ENCODE data around the gene RRP12.
A peak's percentile ranks its signal among the peaks of the same experiment; 100 is the strongest.

Gene RRP12

DNA sequence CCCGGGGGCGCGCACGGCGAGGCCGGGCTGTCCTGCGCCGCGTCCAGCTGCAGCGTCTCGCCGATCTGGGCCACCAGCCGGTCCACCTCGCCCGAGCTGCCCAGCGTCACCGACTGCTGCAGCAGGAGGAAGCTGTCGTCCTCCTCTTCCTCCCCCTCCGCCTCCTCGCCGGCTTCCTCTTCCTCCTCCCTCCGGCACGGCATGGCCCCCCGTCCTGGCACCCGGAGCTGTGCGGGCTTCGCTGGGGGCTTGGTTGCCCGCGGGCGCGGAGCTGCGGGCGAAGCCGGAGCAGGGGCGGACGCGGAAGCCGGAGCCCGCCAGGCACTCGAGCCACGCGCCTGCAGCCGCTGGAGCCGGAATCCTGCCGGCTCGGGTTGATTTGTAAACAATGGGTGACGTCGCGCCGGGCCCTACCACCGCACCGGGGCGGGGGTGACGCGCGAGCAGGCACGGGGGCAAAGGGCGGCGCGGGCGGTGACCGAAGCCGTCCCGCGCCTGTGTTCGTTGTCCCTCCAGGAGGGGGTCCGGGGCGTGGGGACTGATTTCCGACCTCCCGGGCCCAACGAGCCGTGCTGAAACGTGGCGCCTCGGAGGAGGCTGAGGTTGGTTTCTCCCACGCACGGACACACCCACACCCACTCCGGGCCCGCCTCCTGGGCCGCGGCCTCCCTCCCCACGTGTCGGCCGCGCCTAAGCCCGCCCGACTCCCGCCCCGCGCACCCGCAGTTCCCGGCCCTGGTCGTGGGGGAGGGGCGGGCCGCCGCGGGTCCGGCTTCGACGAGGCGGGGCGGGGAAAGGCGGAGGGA, 66.6 kb downstream of the RRP12 start, which contains the start of gene FRAT2:
Gene FRAT2 (minus strand): TSS at position 360 of the 806 bp plus-strand sequence. CDS start 157 bp downstream, at position 203.
- peak; percentile 49 for DNase-seq (ENCODE audit: low read depth)

DNA sequence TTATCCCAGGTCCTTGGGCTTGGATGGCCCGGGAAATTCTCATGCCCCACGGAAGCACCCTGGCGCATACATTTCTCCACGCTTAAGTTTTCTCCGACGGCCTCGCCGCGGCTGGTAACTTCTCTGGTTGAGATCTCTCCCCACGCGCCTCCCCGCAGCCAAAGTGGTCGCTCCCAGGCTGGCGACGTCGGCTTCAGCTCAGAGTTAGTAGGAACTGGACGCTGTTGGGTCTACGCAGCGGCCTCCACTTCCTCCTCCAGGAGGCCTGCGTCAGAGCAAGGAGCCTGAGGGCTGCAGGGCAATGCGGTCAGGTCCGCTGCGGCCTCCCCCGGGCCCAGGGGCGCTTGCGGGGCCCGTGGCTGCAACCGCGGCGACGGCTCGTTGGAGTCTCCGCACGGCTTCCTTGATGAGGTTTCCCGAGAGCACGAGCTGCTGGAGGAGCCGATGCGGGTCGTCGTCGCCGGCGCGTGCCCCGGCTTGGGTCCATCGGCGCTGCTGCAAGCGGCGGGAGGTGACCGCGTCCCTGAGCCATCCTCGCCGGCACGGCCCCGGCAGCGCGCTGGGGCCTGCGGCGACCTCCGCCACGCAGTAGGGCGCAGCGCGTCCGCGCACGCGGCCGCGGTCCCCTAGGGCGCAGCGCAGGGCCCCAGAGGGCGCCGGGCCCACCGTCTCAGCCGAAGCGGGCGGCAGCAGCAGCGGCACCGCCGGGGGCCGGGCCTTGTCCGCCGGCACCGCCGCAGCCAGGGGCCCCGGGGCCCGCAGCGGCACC, 67.4 kb downstream of the RRP12 start:
- no peak for DNase-seq (ENCODE audit: low read depth)

DNA sequence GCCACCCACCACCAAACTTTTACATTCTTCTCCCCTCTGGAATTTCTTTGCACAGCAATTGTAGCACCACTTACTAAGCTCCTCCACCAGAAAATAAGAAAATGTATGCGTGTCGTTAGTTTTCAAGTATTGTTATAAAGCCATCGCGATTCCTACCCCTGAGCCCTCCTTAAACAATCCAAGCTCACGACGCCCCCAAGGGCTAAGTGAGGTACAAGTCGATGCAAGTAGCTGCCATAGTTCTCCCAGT, 67.9 kb downstream of the RRP12 start:
- no peak for DNase-seq (ENCODE audit: low read depth)

DNA sequence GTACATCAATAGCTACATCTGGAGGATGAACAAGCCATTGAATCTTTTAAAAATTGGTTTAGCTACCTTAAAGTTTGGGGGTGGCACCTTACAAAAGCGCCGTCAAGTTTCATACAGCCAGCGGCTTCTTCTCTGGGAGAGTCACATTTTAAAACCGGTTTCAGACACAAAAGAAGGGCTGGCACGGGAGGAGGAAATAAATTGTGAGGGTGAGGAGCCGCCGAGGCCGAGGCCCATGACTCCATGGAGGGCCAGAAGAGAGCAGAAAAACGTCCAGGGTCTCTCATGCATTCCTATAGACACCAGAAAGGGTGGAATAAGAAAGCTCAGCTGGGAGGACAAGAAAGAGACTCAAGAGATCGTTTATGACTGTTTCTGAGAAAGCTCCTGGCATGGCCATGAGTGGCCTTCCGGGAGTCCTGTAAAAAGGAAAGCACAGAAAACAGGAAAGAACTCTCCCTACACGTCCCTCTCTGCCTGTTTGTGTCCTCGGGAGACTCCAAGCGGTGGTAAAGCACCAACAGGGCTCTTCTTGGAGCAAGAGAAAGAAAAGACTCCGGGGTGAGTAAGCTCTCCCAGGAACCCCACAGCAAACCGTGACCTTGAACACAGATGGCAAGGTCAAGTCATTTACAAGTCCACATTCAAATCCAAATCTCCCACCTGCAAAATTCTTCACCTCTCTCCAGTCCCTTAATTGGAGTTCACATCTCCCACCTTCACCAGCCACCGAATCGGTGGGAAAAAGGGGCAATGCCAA, 68.4 kb downstream of the RRP12 start:
- DNase-seq (ENCODE audit: low read depth), result peak; percentile 26

DNA sequence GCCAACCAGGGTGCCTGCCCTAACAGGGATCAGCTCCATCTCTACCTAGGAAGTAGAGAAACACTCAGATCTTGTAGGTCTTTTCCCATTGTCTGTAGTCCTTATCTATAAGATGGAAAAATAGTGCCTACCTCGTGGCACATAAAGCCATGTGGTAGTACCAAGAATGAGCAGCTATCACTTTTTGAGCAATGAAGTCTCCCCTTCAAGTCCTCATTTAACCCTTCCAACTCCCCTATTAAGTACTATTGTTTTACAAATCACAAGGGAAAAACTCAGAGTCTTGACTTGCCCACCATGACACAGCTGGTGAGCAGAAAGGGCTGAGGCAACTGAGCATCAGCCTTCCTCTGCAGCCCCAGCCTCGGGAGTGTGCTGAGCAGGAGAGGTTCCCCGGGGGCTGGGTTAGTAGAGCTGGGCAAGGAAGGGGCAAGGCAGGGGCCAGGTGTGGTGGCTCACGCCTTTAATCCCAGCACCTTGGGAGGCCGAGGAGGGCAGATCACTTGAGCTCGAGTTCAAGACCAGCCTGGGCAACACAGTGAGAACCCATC, 69.9 kb downstream of the RRP12 start:
- no peak for DNase-seq (ENCODE audit: low read depth)

DNA sequence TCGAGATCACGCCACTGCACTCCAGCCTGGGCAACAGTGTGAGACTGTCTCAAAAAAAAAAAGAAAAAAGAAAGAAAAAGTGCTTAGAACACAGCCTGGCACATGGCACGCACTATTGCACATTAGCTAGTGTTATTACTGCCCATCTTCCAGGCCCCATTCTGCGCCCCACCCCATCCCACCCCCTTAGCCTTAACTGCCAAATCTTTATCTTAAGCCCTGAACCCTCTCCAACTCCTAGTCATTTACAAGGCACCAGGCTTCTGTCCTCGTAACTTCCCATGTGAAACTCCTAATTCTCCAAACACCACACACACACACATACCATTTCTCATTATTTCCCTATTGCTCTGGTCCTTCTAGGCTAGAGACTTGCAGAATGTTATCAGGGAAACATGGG, 71.4 kb downstream of the RRP12 start:
- no peak for DNase-seq (ENCODE audit: low read depth)

DNA sequence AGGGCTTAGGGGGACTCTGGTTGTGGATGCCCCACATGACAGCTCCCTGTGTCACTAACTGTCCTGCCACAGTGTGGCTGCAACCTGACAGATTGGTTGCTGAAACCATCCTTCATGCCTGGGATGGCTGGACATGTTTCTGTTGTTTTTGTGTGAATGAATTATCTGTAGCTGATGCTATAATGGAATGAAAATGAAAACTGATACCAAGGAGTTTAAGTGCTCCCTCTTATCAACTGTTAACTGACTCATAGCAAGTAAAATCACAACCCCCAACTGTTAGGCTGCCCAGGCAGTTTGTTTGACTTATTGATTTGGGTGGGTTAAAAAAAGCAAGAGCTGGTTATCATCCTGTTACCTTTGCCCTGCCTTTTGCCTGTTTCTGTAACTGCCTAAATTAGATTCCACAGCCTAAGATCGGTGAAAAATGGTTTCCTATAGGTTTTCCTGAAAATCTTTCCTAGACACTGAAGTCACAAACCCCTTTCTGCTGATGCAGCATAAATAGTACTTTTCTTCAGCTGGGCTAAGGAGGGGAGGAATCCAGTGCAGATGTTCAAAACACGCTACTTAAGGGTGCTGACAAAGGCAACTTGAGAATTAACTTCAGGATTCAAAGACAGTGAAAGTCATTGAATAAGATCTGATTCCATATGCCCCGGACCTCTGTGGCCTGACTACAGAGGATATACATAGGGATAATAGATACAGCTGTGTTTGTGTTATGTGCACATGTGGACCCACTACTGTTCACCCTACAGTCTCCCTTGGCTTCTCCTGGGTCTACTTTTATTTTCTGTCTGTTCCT, 72.3 kb downstream of the RRP12 start:
- no peak for DNase-seq (ENCODE audit: low read depth)

DNA sequence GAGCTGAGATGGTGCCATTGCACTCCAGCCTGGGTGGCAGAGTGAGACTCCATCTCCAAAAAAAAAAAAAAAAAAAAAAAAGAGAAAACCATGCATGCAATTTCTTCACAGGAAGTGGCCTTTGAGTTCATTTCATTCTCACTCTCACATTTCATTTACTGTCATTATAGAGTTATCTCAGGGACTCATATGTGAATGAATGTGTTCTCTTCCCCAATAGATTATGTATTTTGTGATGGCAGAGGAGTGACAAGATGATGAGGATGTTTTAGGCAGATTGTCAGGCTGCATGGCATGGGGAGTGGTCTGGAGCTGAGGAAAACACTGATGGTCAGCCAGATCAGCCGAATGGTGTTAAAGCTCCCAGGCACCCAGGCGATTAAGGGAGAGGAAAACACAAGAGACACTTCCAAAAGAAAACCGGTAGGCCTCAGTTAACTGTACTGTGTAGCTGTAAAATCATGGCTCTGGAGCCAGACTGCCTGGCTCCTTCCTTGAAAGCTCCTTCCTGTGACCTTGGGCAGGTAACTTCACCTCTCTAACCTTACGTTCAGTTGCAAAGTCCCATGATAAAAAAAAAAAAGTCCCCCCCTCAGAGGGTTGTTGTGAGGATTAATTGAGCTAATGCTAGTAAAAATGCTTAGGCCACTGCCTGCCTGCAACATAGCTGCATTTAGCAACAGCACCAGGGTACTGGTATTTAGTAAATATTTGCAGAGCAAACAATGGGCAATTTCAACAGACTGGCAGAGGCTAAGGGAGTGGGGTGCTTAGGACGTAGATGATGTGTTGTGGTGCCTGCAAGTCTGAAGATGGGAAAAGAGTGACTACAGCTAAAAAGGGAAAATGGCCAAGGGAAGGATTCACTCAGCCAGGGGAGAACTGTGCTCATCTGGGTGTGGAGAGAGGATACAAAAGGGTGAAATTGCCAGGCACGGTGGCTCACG, 73.5 kb downstream of the RRP12 start:
- no peak for DNase-seq (ENCODE audit: low read depth)

DNA sequence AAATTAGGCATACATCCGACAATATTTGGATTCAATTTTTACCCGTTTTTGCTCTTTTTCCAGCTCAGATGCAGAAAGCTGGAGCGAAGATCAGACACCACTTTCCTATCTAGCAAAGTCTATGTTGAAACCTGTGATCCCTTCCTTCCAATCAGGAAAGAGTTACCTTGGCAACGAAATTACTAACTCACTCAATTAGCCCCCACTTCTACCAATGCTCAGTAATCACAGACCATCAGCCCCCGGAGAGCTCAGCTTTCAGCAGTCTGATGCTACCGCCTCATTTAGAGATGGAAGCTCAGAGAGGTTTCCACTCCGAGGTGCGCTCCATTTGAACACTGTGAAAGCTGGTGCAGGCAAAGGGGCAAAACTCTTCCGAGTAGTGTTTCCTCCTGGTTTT, 75.4 kb downstream of the RRP12 start:
- no peak for DNase-seq (ENCODE audit: low read depth)

DNA sequence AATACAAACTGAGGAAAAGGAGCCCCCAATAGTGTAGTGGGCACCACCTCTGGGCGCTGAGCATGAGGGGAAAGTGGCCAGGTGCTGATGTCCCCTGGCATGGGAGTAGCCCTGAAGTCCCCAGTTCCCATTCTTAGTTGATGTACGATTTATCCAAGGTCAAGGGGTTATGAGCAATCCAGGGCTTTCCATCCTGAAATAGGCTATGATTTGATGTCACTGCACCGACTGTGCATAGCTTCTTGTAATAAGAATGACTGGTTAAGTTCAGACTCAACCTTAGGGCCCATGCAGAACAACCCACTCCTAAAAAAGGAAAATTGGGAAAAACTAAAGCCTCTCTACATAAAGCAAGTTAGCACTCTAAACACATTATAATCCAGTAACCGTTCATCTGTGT, 77.6 kb downstream of the RRP12 start:
- no peak for DNase-seq (ENCODE audit: low read depth)

DNA sequence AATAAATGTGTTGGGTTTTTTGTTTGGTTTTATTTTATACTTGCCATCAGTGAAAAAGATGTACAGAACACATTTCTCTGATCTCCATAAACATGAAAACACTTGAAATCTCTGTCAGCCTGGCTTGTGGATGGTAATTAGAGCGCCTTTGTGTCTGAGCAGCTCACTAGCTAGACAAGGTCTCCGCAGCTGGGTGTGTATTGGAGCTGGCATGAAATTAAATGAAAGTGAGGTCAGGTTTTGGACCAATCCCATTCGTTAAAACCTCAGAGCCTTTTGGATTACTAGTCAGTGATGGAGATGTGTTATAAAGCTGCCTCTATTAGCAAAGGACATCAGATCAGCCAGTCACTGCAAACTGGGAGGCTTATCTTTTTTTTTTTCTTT, 79.3 kb downstream of the RRP12 start:
- DNase-seq (ENCODE audit: low read depth), result no peak

DNA sequence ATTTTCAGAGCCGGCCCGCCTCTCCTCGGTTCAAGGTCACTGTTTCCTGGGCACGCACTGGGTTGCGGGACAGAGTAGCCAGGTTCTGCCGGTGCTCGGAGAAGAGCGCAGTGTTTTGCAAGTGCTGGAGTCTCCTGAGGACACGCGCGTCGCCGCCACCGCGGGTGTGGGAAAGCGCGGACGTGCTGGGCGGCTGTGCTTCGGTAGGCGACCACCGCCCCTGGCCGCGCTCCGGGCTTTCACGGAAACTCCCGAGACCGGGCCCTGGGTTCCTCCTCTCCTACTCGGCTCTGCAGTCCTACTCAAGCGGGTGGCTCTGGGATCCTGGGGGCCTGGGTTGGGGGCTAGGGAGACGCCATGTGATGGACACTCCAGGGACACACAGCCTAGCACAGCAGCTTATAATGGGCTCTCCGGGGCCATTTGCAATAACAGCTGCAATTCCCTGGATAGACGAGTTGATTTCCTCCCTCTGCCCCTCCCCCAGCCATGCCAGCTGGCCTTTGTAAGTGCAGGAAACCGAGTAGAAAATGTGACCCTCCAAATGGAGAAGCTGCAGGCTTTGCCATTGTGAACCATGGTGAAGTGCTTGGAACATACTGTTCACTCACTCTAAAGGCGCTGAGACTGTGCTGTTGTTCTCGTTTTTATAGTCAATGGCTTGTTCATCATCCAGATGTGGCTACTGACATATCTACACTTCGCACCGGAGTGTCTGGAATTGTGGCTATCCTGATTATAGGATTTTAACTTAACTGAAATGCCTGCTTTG, 79.9 kb downstream of the RRP12 start:
- no peak for DNase-seq (ENCODE audit: low read depth)

DNA sequence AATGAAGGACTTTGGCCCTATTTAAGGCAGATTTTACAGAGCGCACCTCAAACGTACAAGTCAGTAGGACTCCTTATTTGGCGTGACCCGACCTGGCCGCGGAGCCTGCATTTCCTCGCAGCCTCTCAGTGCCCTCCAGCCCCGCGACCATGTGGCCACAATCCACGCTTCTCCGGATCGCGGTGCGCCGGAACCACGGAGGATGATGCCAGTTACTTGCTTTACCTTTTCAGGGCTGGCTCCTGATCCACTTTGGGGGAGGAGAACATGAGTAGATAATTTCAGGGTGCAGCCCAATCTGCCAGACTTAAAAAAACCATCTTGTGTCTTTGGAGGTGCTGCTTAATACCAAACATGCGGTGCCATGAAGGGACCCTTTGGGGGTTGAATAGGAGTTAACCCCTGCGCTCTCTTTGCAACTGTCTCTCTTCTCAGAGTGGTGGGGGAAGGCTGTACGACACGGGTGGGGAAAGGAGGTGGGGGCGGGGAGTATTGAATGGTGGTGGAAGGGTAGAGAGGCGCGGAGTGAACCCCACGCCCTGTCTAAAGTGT, 80.6 kb downstream of the RRP12 start:
- no peak for DNase-seq (ENCODE audit: low read depth)

DNA sequence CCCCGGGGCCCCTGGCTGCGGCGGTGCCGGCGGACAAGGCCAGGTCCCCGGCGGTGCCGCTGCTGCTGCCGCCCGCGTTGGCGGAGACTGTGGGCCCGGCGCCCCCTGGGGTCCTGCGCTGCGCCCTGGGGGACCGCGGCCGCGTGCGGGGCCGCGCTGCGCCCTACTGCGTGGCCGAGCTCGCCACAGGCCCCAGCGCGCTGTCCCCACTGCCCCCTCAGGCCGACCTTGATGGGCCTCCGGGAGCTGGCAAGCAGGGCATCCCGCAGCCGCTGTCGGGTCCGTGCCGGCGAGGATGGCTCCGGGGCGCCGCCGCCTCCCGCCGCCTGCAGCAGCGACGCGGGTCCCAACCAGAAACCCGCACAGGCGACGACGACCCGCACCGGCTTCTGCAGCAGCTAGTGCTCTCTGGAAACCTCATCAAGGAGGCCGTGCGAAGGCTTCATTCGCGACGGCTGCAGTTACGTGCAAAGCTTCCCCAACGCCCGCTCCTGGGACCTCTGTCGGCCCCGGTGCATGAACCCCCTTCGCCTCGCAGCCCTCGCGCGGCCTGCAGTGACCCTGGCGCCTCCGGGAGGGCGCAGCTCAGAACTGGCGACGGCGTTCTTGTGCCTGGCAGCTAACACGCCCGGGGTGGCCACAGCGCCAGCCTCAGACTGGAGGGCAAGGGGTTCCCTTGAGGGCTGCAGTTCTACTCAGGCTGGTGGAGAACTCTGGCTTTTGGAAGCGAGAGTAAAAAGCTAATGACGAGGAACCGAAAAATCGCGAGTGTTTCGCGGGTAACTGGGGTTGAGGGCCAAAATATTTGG, 81.3 kb downstream of the RRP12 start:
- DNase-seq (ENCODE audit: low read depth), result no peak

DNA sequence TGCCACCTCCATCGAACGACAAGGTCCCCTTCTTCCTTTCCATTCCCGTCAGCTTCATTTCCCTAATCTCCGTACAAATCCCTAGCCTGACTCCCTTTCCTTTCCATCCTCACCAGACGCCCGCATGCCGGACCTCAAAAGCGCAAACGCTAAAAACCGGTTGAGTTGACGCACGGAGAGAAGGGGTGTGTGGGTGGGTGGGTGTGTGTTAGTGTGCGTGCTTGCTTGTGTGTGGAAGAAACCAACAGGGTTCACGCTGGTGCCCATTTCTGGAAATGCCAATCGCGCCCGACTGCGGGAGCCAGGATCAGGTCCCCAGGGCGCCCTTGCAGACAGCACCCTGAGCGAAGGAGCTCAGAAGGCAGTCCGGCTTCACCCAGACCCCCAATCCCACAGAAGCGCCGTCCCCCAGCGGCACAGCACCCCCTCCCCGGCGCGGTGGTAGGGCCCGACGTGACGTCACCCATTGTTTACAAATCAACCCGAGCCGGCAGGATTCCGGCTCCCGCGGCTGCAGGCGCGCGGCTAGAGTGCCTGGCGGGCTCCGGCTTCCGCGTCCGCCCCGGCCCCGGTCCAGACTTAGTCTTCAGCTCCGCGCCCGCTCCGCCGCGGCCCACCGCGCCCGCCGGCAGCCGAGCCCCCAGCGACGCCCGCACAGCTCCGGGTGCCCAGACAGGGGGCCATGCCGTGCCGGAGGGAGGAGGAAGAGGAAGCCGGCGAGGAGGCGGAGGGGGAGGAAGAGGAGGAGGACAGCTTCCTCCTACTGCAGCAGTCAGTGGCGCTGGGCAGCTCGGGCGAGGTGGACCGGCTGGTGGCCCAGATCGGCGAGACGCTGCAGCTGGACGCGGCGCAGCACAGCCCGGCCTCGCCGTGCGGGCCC, 82.1 kb downstream of the RRP12 start, which contains the start of gene FRAT1:
Gene FRAT1 (plus strand): TSS at position 500 of the 880 bp plus-strand sequence. CDS start 183 bp downstream, at position 683.
- peak; percentile 43 for DNase-seq (ENCODE audit: low read depth)

DNA sequence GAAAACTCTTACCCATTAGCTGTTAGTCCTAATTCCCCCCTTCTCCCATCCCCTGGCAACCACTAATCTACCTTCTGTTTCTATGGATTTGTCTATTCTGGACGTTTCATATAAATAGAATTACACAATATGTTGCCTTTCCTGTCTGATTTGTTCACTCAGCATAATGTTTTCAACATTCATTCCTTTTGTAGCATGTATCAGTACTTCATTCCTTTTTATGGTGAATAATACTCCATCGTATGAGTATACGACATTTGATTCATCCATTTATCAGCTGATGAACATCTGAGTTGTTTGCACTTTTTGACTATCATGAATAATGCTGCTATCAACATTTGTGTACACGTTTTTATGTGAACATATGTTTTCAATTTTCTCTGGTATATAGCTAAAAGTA, 86.5 kb downstream of the RRP12 start:
- DNase-seq (ENCODE audit: low read depth), result no peak

DNA sequence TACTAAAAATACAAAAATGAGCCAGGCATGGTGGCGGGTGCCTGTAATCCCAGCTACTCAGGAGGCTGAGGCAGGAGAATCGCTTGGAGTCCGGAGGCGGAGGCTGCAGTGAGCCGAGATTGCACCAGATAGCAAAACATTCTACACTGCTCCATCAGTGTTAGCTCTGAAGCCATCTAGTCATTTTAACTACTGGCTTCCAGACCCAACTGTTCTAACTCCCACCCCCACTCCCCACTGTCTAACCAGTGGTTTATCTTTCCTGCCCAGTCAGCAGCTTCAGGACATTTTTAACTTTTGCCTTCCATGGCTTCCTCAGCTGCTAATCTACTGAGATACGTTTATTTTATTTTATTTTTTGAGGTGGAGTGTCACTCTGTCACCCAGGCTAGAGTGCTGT, 88.2 kb downstream of the RRP12 start:
- no peak for DNase-seq (ENCODE audit: low read depth)
